Loucy (cell line): ENCODE data around the gene ATP6V0D1.

Source experiments
- H2AFZ ChIP-seq: fragments of 200-600 bp; sonication (generic); 2 replicates; pipeline ENCODE4 v1.6.0; 2016; ENCODE audit warnings: antibody characterized with exemption, mild to moderate bottlenecking, low read length, moderate library complexity
- H3F3A ChIP-seq: fragments of 200-600 bp; 2 replicates; pipeline ENCODE4 v1.6.0; 2016; ENCODE audit warnings: antibody characterized with exemption, low read depth, mild to moderate bottlenecking
- H3K27me3 ChIP-seq: fragments of 200-600 bp; sonication (generic); 2 replicates; pipeline ENCODE4 v1.6.1; 2014; ENCODE audit warnings: low read length, mild to moderate bottlenecking; ENCODE audit not compliant: insufficient read depth, poor library complexity, severe bottlenecking
- H3K36me3 ChIP-seq: fragments of 200-600 bp; sonication (generic); 2 replicates; pipeline ENCODE4 v1.6.1; 2016; ENCODE audit warnings: low read length; ENCODE audit not compliant: insufficient read depth
- H3K4me1 ChIP-seq: fragments of 200-600 bp; sonication (generic); 2 replicates; pipeline ENCODE4 v1.5.1; 2014; ENCODE audit warnings: low read length, mild to moderate bottlenecking; ENCODE audit not compliant: insufficient read depth, poor library complexity, severe bottlenecking
- H3K4me2 ChIP-seq: fragments of 200-600 bp; sonication (generic); 2 replicates; pipeline ENCODE4 v1.6.0; 2014; ENCODE audit warnings: antibody characterized with exemption, low read length, low read depth, mild to moderate bottlenecking; ENCODE audit not compliant: poor library complexity, severe bottlenecking
- H3K4me3 ChIP-seq: fragments of 200-600 bp; sonication (generic); 2 replicates; pipeline ENCODE4 v1.5.1; 2014; ENCODE audit warnings: low read length, mild to moderate bottlenecking, mixed read lengths; ENCODE audit not compliant: poor library complexity, severe bottlenecking
- H3K79me2 ChIP-seq: fragments of 200-600 bp; sonication (generic); 2 replicates; pipeline ENCODE4 v1.6.1; 2014; ENCODE audit warnings: low read length; ENCODE audit not compliant: insufficient read depth
- H3K9ac ChIP-seq: fragments of 200-600 bp; sonication (generic); 2 replicates; pipeline ENCODE4 v1.6.0; 2014; ENCODE audit warnings: mild to moderate bottlenecking, low read depth, low read length, moderate library complexity; ENCODE audit not compliant: poor library complexity, severe bottlenecking
- H3K9me2 ChIP-seq: fragments of 200-600 bp; sonication (generic); replicated peaks from 2 replicates; pipeline ENCODE4 v1.6.1; 2016; ENCODE audit warnings: low read depth, low read length, mixed read lengths
- H3K9me3 ChIP-seq: fragments of 200-600 bp; sonication (generic); 2 replicates; pipeline ENCODE4 v1.6.1; 2014; ENCODE audit warnings: mild to moderate bottlenecking, antibody characterized with exemption, low read length, low read depth; ENCODE audit not compliant: insufficient read depth
- H4K20me1 ChIP-seq: fragments of 200-600 bp; sonication (generic); 2 replicates; pipeline ENCODE4 v1.6.0; 2014; ENCODE audit warnings: antibody characterized with exemption, low read length, mild to moderate bottlenecking; ENCODE audit not compliant: insufficient read depth, poor library complexity, severe bottlenecking
- EZH2phosphoT487 ChIP-seq: fragments of 200-600 bp; IDR thresholded peaks from 2 replicates; pipeline ENCODE4 v1.6.1; 2018; ENCODE audit warnings: antibody characterized with exemption, mild to moderate bottlenecking, moderate library complexity, borderline replicate concordance
- TF ChIP-seq, protein P1 (sequence below): fragments of 200-600 bp; sonication (generic); conservative IDR thresholded peaks from 2 replicates; pipeline ENCODE4 v1.5.1; 2014; ENCODE audit warnings: mild to moderate bottlenecking, antibody characterized with exemption, low read length

Gene ATP6V0D1

DNA sequence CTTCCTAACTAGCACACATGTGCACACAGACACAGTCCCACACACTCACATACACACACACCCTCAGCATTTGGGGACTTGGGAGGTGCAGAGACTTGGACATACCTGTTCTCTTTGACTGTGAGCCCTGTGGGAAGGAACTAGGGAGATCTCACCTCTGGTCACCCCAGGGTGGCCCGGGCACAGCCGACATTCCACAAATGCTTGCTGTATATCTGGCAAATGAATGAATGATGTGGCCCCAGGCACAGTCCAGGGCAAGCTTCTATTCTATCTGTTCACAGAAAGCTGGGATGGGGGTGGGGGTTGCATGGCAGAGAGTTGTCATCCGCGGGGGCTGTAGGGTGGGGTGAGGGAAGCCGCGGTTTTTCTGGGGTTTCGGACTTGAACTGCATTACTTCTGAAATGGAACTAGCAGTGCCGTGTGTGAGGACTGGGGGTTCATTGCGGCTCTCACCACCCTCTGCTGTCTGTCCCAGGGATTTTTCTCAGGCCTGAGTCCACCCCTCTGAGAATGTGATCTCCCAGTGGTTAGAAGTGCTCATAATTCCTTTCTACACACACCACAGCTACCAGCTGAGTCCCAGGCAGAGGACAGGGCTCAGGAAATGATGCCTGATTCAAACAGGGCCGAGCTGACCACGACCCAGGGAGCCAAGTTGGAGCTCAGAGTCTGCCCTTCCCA lies 44.4 kb upstream of the ATP6V0D1 start:
- no peaks in the 10 kb centered on the region for H3K9me2 ChIP-seq
- peaks cover 11% of the 10 kb centered on the region; the same call in 1 of the 2 replicates for H3K79me2 ChIP-seq
- no peak overlapping the region for H3K9ac ChIP-seq
- H2AFZ ChIP-seq = no peak overlapping the region
- H3K4me1 ChIP-seq = peaks cover 3% of the 10 kb centered on the region
- peaks cover 3% of the 10 kb centered on the region for H3F3A ChIP-seq
- no peaks in the 10 kb centered on the region for H3K27me3 ChIP-seq
- no peak overlapping the region for H3K4me2 ChIP-seq
- TF ChIP-seq, protein P1, sequence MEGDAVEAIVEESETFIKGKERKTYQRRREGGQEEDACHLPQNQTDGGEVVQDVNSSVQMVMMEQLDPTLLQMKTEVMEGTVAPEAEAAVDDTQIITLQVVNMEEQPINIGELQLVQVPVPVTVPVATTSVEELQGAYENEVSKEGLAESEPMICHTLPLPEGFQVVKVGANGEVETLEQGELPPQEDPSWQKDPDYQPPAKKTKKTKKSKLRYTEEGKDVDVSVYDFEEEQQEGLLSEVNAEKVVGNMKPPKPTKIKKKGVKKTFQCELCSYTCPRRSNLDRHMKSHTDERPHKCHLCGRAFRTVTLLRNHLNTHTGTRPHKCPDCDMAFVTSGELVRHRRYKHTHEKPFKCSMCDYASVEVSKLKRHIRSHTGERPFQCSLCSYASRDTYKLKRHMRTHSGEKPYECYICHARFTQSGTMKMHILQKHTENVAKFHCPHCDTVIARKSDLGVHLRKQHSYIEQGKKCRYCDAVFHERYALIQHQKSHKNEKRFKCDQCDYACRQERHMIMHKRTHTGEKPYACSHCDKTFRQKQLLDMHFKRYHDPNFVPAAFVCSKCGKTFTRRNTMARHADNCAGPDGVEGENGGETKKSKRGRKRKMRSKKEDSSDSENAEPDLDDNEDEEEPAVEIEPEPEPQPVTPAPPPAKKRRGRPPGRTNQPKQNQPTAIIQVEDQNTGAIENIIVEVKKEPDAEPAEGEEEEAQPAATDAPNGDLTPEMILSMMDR = no peak
- TF ChIP-seq EZH2phosphoT487 = no peak
- H3K36me3 ChIP-seq = no peaks in the 10 kb centered on the region
- no peak overlapping the region for H3K4me3 ChIP-seq
- H3K9me3 ChIP-seq = no peaks in the 10 kb centered on the region
- H4K20me1 ChIP-seq = no peaks in the 10 kb centered on the region

DNA sequence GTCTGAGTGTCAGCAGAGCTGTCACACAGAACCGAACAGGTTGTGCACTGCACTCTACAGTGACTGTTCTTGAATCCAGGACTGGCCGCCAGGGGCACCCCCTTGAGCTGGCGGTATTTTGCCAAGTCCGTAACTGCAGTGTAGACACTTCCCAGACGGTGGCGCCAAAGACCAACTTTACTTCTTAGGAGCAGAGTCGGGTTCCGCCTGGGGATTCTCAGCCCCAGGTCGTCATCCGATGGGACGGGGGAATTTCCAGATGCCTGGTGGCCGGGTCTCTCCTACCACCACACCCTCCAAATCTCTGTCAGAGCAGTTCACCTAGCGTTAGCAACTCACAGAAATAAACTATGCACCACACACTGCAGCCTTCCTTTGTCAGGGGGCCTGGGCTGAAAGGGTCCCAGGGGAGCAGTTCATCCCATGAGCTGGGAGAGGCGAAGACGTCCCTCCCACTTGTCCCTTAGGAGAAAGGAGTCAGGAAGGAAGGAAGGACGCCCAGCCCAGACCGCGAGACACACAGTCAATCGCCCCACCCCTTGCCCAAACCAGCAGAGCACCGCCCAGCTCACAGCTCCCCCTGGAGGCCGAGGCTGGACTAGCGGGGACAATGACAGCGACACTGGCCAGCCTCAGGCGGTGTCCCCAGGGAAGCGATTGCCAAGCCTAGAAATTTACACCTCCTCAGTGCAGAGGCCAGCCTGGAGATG lies 40.3 kb upstream of the ATP6V0D1 start:
- H3K27me3 ChIP-seq = no peaks in the 10 kb centered on the region
- H3K9me3 ChIP-seq = no peaks in the 10 kb centered on the region
- peaks cover 3% of the 10 kb centered on the region for H3K4me1 ChIP-seq
- H3K36me3 ChIP-seq = no peaks in the 10 kb centered on the region
- peak overlapping the region; percentile 81 for H3K9ac ChIP-seq
- peak overlapping the region; percentile 89 for H2AFZ ChIP-seq
- H3K79me2 ChIP-seq = no peaks in the 10 kb centered on the region
- H3K4me3 ChIP-seq = peak overlapping the region; percentile 79
- TF ChIP-seq, protein P1 = peak; percentile 90
- no peak for TF ChIP-seq EZH2phosphoT487
- no peaks in the 10 kb centered on the region for H3K9me2 ChIP-seq
- H3K4me2 ChIP-seq = peak overlapping the region; percentile 98
- H4K20me1 ChIP-seq = no peaks in the 10 kb centered on the region
- peaks cover 3% of the 10 kb centered on the region for H3F3A ChIP-seq

- Histone ChIP-seq H2AFZ (no peak overlapping the region), H3K79me2 (no peaks in the 10 kb centered on the region), H3K9me2 (no peaks in the 10 kb centered on the region), H3F3A (peaks cover 3% of the 10 kb centered on the region), H3K36me3 (no peaks in the 10 kb centered on the region), H3K27me3 (no peaks in the 10 kb centered on the region), H3K9ac (no peak overlapping the region), H4K20me1 (no peaks in the 10 kb centered on the region), H3K4me2 (no peak overlapping the region), H3K9me3 (no peaks in the 10 kb centered on the region), H3K4me3 (no peak overlapping the region), H3K4me1 (peaks cover 3% of the 10 kb centered on the region)
- TF ChIP-seq, protein P1 = no peak
- TF ChIP-seq EZH2phosphoT487 = no peak
Measured at GRCh38 chr16:67519242-67519641, 38.3 kb upstream of the ATP6V0D1 start.
